Hepatocyte (in vitro differentiated cells): Measurements from ENCODE around the gene CDK19. TPM values are rescaled to one million over a fixed set of nuclear protein-coding genes. Genes with fewer than 3 reads are reported as not detected.

ENCODE experiments used
- DNase-seq: peaks from one replicate; pipeline ENCODE4 v3.0.0-alpha.2; 2016; ENCODE audit warnings: low spot score
- H2AFZ ChIP-seq: fragments of 200-600 bp; sonication (generic); 2 replicates; pipeline ENCODE4 v1.6.0; 2016; ENCODE audit warnings: antibody characterized with exemption, mild to moderate bottlenecking
- H3K27ac ChIP-seq: fragments of 200-600 bp; sonication (generic); 2 replicates; pipeline ENCODE4 v1.5.1; 2016; ENCODE audit warnings: mild to moderate bottlenecking
- H3K27me3 ChIP-seq: fragments of 200-600 bp; sonication (generic); 2 replicates; pipeline ENCODE4 v1.6.1; 2016
- H3K36me3 ChIP-seq: fragments of 200-600 bp; sonication (generic); replicated peaks from 2 replicates; pipeline ENCODE4 v1.5.1; 2016; ENCODE audit warnings: low read depth; ENCODE audit not compliant: insufficient read depth
- H3K4me1 ChIP-seq: fragments of 200-600 bp; sonication (generic); 2 replicates; pipeline ENCODE4 v1.5.1; 2016; ENCODE audit warnings: mild to moderate bottlenecking, moderate library complexity; ENCODE audit not compliant: insufficient read depth
- H3K4me2 ChIP-seq: fragments of 200-600 bp; sonication (generic); 2 replicates; pipeline ENCODE4 v1.6.0; 2016
- H3K4me3 ChIP-seq: fragments of 200-600 bp; sonication (generic); 2 replicates; pipeline ENCODE4 v1.5.1; 2016; ENCODE audit warnings: mild to moderate bottlenecking
- H3K79me2 ChIP-seq: fragments of 200-600 bp; sonication (generic); 2 replicates; pipeline ENCODE4 v1.6.0; 2017; ENCODE audit warnings: mild to moderate bottlenecking
- H3K9me2 ChIP-seq: fragments of 200-600 bp; sonication (generic); replicated peaks from 2 replicates; pipeline ENCODE4 v1.6.0; 2017; ENCODE audit warnings: mild to moderate bottlenecking; ENCODE audit not compliant: insufficient read depth
- H3K9me3 ChIP-seq: fragments of 200-600 bp; sonication (generic); 2 replicates; pipeline ENCODE4 v1.5.1; 2016; ENCODE audit warnings: low read depth, mild to moderate bottlenecking
- H4K20me1 ChIP-seq: fragments of 200-600 bp; sonication (generic); 2 replicates; pipeline ENCODE4 v1.6.0; 2016; ENCODE audit warnings: mild to moderate bottlenecking; ENCODE audit not compliant: insufficient read depth, poor library complexity, severe bottlenecking
- EZH2phosphoT487 ChIP-seq: fragments of 200-600 bp; sonication (generic); IDR thresholded peaks from one replicate; pipeline ENCODE4 v1.6.1; 2018; ENCODE audit warnings: antibody characterized with exemption, mild to moderate bottlenecking, low read depth, moderate library complexity; ENCODE audit not compliant: unreplicated experiment, severe bottlenecking
- WGBS: methylation state at CpG from one replicate; pipeline ENCODE4 v1.1.6; 2016; ENCODE audit warnings: low lambda C conversion rate; ENCODE audit errors: missing lambda C conversion rate; 5-methylcytosine and 5-hydroxymethylcytosine counted together
- polyA plus RNA-seq: library from polyadenylated mRNA; unstranded; fragments of >200 nt; fragmentation: Nextera tagmentation; extraction: Ambion mirVana; gene quantifications from 2 replicates; pipeline ENCODE4 v1.2.1, GENCODE V29; 2016
- small RNA-seq: library from RNA; depleted of rRNA; stranded (forward); fragments of <200 nt; gene quantifications from one replicate; pipeline ENCODE3, GENCODE V24; 2014
- total RNA-seq: library from RNA; depleted of rRNA; stranded (reverse); fragments of >200 nt; gene quantifications from 2 replicates; pipeline ENCODE4 v1.2.3, GENCODE V29; 2014
- TF ChIP-seq, protein P1 (sequence below): fragments of 200-600 bp; sonication (generic); IDR thresholded peaks from 2 replicates; pipeline ENCODE4 v1.5.1; 2016; ENCODE audit warnings: antibody characterized with exemption, mild to moderate bottlenecking; ENCODE audit not compliant: poor library complexity

Gene CDK19
- total and polyA plus RNA-seq, 2 experiments from 2014 or later: 7.3 to 18.6 TPM

DNA sequence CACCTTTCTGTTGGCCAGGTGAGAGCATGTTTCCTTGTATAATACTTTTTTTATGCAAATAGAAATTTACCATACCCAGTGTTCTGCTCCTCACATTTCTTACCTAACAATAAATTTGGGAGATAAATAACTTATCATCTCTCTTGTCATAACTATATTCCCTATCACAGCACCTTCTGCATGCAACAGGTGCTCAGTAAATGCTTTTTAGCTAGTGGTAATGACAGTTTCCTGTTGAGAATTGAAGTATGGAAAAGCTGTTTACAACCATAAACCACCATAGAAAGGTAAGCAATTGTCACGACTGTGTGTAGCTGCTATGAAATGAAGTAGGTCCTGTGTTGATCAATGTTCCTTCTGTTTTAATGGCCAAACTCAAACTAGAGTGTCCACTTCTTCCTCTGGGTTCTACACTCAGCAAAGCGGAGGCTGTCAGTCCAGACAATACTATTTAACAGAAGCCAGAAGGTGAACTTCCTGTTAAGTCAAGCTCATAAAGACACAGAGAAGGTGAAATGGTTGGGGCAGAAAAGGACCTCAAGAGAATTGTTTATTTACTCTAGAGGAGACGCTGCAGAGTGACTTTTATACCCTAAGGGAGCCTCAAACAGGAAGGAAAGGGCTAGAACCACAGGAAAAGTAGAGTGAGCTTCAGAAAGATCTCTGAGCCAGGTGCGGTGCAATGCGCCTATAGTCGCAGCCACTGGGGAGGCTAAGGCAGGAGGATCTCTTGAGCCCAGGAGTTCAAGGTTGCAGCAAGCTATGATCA is 254.8 kb downstream of the CDK19 start:
- no peak overlapping the region for H3K4me3 ChIP-seq
- TF ChIP-seq, protein P1, sequence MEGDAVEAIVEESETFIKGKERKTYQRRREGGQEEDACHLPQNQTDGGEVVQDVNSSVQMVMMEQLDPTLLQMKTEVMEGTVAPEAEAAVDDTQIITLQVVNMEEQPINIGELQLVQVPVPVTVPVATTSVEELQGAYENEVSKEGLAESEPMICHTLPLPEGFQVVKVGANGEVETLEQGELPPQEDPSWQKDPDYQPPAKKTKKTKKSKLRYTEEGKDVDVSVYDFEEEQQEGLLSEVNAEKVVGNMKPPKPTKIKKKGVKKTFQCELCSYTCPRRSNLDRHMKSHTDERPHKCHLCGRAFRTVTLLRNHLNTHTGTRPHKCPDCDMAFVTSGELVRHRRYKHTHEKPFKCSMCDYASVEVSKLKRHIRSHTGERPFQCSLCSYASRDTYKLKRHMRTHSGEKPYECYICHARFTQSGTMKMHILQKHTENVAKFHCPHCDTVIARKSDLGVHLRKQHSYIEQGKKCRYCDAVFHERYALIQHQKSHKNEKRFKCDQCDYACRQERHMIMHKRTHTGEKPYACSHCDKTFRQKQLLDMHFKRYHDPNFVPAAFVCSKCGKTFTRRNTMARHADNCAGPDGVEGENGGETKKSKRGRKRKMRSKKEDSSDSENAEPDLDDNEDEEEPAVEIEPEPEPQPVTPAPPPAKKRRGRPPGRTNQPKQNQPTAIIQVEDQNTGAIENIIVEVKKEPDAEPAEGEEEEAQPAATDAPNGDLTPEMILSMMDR: no peak
- no peak for TF ChIP-seq EZH2phosphoT487
- H4K20me1 ChIP-seq: no peaks in the 10 kb centered on the region
- peaks cover 6% of the 10 kb centered on the region for H3K4me1 ChIP-seq
- WGBS: 67% methylated on average over 6 of the region's 6 CpGs
- H3K4me2 ChIP-seq: no peak overlapping the region
- no peaks in the 10 kb centered on the region for H3K9me3 ChIP-seq
- H3K36me3 ChIP-seq: no peaks in the 10 kb centered on the region
- H2AFZ ChIP-seq: no peak overlapping the region
- H3K27ac ChIP-seq: no peak overlapping the region
- DNase-seq: no peak
- H3K79me2 ChIP-seq: no peaks in the 10 kb centered on the region
- no peaks in the 10 kb centered on the region for H3K27me3 ChIP-seq
- H3K9me2 ChIP-seq: no peaks in the 10 kb centered on the region

Small RNA genes within 50 kb of the gene (small RNA-seq; reads per million reads assigned to genes)
- not detected for gene RNU6-1115P
- gene RNU6-957P: not detected
- not detected for gene SNORA40C

Other genes starting within 250 kb of the CDK19 start
- gene AMD1, start 59.3 kb upstream of the CDK19 start, total RNA-seq: 106 and 108 TPM in 2 replicates
- 38.5 and 42.7 TPM in 2 replicates for gene AMD1, start 59.3 kb upstream of the CDK19 start, polyA plus RNA-seq
- 63.1 and 70.8 TPM in 2 replicates for gene GTF3C6, start 143.2 kb upstream of the CDK19 start, total RNA-seq
- 106 and 113 TPM in 2 replicates for gene GTF3C6, start 143.2 kb upstream of the CDK19 start, polyA plus RNA-seq
- gene RPF2, start 166.6 kb upstream of the CDK19 start, total RNA-seq: 30.1 and 34.7 TPM in 2 replicates
- 20.3 and 23.7 TPM in 2 replicates for gene RPF2, start 166.6 kb upstream of the CDK19 start, polyA plus RNA-seq